Right atrium auricular region (tissue), 2 donors: Measurements from ENCODE around the gene ZNF480. TPM values are rescaled to one million over a fixed set of nuclear protein-coding genes. Genes with fewer than 3 reads are reported as not detected.
A peak's percentile ranks its signal among the peaks of the same experiment; 100 is the strongest.
"Not testable (repeated sequence)": the region's sequence is repeated elsewhere in the genome, so short reads cannot be mapped to it uniquely, and the experiment has no call there.

Source experiments
- DNase-seq: peaks from one replicate; pipeline ENCODE4 v3.0.0-alpha.2; 2019; ENCODE audit warnings: low spot score
- H3K27ac ChIP-seq, 2 donors: fragments of 200-600 bp; sonication (generic); 1 replicate in 1 of 2; 2 replicates in 1 of 2; pipeline ENCODE4 v1.5.1; 2016 to 2019
- H3K27me3 ChIP-seq, 2 donors: fragments of 200-600 bp; sonication (generic); one replicate each; pipeline versions ENCODE4 v1.5.1 to v1.6.0; 2017 to 2019
- H3K36me3 ChIP-seq: fragments of 200-600 bp; sonication (generic); one replicate; pipeline ENCODE4 v1.5.1; 2016
- H3K4me1 ChIP-seq, 2 donors: fragments of 200-600 bp; sonication (generic); one replicate each; pipeline versions ENCODE4 v1.5.1 to v1.6.0; 2017 to 2019
- H3K4me3 ChIP-seq, 2 donors: fragments of 200-600 bp; sonication (generic); 1 replicate in 1 of 2; 2 replicates in 1 of 2; pipeline ENCODE4 v1.5.1; 2017 to 2019; ENCODE audit warnings: mild to moderate bottlenecking in 1 of 2, moderate library complexity in 1 of 2
- H3K9me3 ChIP-seq, 2 donors: fragments of 200-600 bp; sonication (generic); one replicate each; pipeline ENCODE4 v1.5.1; 2019
- total RNA-seq, 2 donors: library from RNA; depleted of rRNA; stranded (reverse); fragments of >200 nt; gene quantifications; one replicate each; pipeline ENCODE4 v1.1.0, GENCODE V29; 2016
- TF ChIP-seq, protein P1 (sequence below), 2 donors: fragments of 200-600 bp; sonication (generic); IDR thresholded peaks; one replicate each; pipeline ENCODE4 v1.5.1; 2019; ENCODE audit warnings: antibody characterized with exemption in 2 of 2

ZNF480 gene
- 1 to 10 TPM; 8.6 to 9.2 TPM for total RNA-seq

GRCh38 chr19:52296773-52297600 lies at the start of gene ZNF480:
ZNF480 (plus strand) TSS chr19:52297169; CDS start chr19:52300413, 3,244 bp downstream.
- DNase-seq, result peak; percentile 84
- H3K9me3 ChIP-seq, result peaks cover 0 to 4% of the 10 kb centered on the region in 2 donors
- peaks cover 0 to 16% of the 10 kb centered on the region in 2 donors for H3K4me1 ChIP-seq
- no peaks in the 10 kb centered on the region for H3K27me3 ChIP-seq
- peak within 1 kb of the TSS; percentile 88 to 90 for H3K27ac ChIP-seq
- H3K36me3 ChIP-seq, result peaks cover 20% of the 10 kb centered on the region
- TF ChIP-seq, protein P1, sequence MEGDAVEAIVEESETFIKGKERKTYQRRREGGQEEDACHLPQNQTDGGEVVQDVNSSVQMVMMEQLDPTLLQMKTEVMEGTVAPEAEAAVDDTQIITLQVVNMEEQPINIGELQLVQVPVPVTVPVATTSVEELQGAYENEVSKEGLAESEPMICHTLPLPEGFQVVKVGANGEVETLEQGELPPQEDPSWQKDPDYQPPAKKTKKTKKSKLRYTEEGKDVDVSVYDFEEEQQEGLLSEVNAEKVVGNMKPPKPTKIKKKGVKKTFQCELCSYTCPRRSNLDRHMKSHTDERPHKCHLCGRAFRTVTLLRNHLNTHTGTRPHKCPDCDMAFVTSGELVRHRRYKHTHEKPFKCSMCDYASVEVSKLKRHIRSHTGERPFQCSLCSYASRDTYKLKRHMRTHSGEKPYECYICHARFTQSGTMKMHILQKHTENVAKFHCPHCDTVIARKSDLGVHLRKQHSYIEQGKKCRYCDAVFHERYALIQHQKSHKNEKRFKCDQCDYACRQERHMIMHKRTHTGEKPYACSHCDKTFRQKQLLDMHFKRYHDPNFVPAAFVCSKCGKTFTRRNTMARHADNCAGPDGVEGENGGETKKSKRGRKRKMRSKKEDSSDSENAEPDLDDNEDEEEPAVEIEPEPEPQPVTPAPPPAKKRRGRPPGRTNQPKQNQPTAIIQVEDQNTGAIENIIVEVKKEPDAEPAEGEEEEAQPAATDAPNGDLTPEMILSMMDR (IDR thresholded peaks at IDR 0.05), result no peak
- H3K4me3 ChIP-seq, result peak within 1 kb of the TSS; percentile 84 to 92

DNA sequence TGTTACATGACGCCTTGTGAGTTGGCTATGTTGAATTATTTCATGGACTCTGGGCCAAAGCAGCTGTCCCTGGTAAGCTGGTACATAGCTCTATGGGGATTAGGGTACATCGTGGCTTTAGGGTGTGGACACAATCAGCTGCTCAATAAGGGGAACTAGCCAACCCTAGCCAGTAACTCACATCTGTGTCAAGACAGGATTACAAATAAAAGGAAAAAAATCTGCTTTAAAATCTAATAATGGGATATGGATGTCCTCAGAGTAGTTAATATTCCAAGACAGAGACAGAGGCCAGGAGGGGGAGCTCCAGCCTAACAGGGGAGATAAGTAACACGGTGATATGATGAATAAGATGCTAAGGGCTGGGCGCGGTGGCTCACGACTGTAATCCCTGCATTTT lies 48.7 kb upstream of the ZNF480 start:
- Histone ChIP-seq H3K36me3 (no peaks in the 10 kb centered on the region), H3K4me1 (no peaks in the 10 kb centered on the region), H3K27me3 (no peaks in the 10 kb centered on the region), H3K4me3 (no peak overlapping the region), H3K27ac (no peak overlapping the region), H3K9me3 (no peaks in the 10 kb centered on the region)
- TF ChIP-seq, protein P1 (IDR thresholded peaks at IDR 0.05), result peak; percentile 21 to 62
- no peak for DNase-seq

- no peaks in the 10 kb centered on the region for H3K27me3 ChIP-seq
Observed at GRCh38 chr19:52258426-52258825, 38.5 kb upstream of the ZNF480 start.

DNA sequence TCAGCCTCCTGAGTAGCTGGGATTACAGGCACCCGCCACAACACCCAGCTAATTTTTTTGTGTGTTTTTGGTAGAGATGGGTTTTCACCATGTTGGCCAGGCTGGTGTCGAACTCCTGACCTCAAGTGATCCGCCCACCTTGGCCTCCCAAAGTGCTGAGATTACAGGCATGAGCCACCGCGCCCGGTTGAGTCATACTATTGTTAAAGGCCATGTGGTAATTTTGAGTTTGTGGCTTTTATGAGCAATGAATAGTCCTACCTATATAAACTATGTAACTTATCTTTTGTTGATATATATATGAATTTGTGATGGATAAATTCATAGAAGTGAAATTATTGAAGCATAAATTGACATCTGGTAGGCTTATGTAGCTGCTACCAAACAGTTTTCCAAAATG lies 31.4 kb upstream of the ZNF480 start:
- not testable (repeated sequence) for H3K27ac ChIP-seq, H3K4me3 ChIP-seq, H3K9me3 ChIP-seq, H3K36me3 ChIP-seq, DNase-seq, H3K27me3 ChIP-seq
- H3K4me1 ChIP-seq, result peaks cover 0 to 11% of the 10 kb centered on the region in 2 donors

More at GRCh38 chr19:52258426-52258825, 38.5 kb upstream of the ZNF480 start:
- H3K36me3 ChIP-seq, result no peaks in the 10 kb centered on the region
- no peak for DNase-seq
- no peaks in the 10 kb centered on the region for H3K4me1 ChIP-seq
- no peak overlapping the region for H3K4me3 ChIP-seq
- TF ChIP-seq, protein P1 (IDR thresholded peaks at IDR 0.05), result no peak
- H3K27ac ChIP-seq, result no peak overlapping the region
- H3K9me3 ChIP-seq, result no peaks in the 10 kb centered on the region

DNA sequence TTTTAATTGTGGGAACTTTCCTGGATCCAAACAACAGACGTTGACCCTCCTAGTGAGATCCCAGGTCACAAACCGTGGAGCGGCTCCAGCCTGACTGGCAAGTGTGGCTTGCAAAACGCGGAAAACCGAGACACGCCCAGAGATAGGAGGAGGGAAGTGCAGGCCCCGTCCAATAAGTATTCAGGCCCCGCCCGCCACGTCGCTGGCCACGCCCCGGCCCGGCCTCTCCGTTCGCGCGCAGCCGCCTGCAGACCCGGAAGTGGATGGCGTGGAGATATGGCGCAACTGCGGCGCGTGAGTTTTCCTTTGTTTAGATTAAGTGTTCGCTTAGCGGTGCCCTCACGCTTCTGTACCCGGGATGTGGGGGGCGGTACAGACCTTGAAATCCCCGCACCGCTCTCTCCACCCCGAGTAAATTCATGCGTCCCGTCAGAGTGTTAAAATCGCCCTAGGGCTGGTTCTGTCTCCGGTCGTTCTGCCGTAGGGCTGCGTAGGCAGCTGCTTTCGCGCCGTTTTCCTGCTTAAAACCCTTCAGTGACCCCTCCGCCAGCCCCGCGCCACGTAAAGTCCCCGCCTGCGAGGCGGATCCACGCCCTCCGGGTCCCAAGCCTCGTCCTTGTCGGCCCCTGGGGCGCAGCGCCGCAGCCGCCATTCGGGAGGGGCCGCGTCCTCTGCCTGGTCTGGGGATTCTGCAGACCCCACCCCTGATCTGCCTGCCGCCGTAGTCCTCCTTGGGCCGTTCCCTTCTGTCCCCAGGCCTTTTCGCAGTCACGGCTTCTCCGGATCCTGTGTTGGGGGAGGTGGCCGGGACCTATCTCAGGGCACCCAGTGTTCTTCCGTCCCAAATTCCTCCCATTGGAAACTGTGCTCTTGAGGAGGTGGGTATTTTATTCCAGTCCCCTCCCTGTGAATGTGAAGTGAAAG lies 27.4 kb upstream of the ZNF480 start, which contains the start of gene ZNF766:
TSS of gene ZNF766 (plus strand) at position 250 of the 924 bp plus-strand sequence. CDS start at position 277, 27 bp downstream.
- Histone ChIP-seq H3K4me1 (peaks cover 0 to 20% of the 10 kb centered on the region in 2 donors), H3K36me3 (no peaks in the 10 kb centered on the region), H3K4me3 (peak within 1 kb of the TSS; percentile 88 to 89), H3K27ac (peak within 1 kb of the TSS; percentile 94 to 96), H3K27me3 (no peaks in the 10 kb centered on the region), H3K9me3 (no peaks in the 10 kb centered on the region)
- TF ChIP-seq, protein P1 (IDR thresholded peaks at IDR 0.05), result no peak
- DNase-seq, result peak; percentile 98
